Hematopoietic multipotent progenitor cell treated with erythropoietin and hydrocortisone succinate and interleukin-3 and kit ligand, for 6 days (in vitro differentiated cells): Measurements from ENCODE around the gene NCOR1.
"Not testable (repeated sequence)": the region's sequence is repeated elsewhere in the genome, so short reads cannot be mapped to it uniquely, and the experiment has no call there.

Source experiments
- DNase-seq: peaks from one replicate; pipeline ENCODE4 v3.0.0-alpha.2; 2015

The NCOR1 gene

GRCh38 chr17:16214190-16215001 is 938 bp downstream of the NCOR1 start:
- DNase-seq = no peak

GRCh38 chr17:16212793-16213192 is 2.5 kb downstream of the NCOR1 start:
- DNase-seq = no peak

GRCh38 chr17:16211590-16211989 is 3.7 kb downstream of the NCOR1 start:
- DNase-seq = no peak

DNA sequence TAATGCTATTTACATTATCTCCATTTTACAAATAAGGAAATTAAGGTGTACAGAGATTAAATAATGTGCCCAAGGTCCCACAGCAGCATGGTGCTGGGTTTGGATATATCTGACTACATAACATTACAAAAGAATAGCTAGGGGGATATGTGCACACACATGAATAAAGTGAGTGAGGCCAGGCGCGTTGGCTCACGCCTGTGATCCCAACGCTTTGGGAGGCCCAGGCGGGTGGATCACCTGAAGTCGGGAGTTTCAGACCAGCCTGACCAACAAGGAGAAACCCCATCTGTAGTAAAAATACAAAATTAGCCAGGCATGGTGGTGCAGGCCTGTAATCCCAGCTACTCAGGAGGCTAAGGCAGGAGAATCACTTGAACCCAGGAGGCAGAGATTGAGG is 10.6 kb downstream of the NCOR1 start:
- DNase-seq = not testable (repeated sequence)

- DNase-seq = peak; percentile 16
These were observed 12.5 kb downstream of the NCOR1 start for GRCh38 chr17:16202554-16203500.

- DNase-seq = not testable (repeated sequence)
These were observed 13.6 kb downstream of the NCOR1 start for GRCh38 chr17:16201693-16202131.

- DNase-seq = peak; percentile 60
These were observed 16.2 kb downstream of the NCOR1 start for GRCh38 chr17:16199093-16199492.

- DNase-seq = no peak
These were observed 18.1 kb downstream of the NCOR1 start for GRCh38 chr17:16197276-16197675.

GRCh38 chr17:16194307-16194835 is 21.0 kb downstream of the NCOR1 start:
- DNase-seq = peak; percentile 62

DNA sequence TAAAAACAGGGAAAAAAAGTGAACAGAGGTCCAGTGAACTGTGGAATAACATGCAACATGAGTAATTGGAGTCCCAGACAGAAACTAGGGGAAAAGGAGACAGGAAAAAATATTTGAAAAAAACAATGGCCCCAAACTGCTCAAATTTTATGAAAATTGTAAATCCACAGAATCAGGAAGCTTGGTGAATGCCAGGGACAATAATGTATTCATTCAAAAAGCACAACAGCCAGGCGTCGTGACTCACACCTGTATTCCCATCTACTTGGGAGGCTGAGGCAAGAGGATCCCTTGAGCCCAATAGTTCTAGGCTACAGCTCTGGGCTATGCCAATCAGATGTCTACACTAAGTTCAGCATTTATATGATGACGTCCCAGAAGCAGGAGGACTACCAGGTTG is 23.7 kb downstream of the NCOR1 start:
- no peak for DNase-seq

DNA sequence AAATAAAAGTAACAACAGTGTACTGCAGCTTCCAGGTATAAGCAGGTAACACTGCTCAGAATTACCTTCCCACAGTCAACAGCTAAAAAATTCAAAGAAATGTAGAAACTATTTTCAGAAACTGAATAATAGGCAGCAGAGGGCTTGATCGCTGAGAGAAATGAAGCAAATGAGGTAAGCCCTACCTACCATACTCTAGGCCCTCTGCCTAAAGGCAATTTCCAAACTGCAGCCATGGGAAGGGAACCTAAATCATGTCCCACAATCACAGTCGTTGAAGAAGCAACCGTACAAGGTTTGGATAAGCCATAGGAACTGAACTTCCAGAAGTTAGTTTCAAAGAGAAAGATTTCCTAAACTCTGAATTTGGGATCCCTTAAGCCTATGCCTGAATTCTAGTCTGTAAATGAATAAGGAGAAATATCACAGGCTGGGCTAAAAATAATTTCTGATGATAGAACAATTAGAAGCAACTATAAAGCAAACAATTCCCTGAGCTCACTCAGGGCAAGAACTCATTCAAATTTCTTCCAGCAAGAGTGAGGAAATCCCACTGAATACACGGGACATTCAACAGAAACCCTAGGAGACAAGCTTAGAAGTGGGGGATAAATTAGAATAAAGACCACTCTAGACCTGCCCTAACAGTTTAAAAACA is 24.5 kb downstream of the NCOR1 start:
- DNase-seq = no peak

DNA sequence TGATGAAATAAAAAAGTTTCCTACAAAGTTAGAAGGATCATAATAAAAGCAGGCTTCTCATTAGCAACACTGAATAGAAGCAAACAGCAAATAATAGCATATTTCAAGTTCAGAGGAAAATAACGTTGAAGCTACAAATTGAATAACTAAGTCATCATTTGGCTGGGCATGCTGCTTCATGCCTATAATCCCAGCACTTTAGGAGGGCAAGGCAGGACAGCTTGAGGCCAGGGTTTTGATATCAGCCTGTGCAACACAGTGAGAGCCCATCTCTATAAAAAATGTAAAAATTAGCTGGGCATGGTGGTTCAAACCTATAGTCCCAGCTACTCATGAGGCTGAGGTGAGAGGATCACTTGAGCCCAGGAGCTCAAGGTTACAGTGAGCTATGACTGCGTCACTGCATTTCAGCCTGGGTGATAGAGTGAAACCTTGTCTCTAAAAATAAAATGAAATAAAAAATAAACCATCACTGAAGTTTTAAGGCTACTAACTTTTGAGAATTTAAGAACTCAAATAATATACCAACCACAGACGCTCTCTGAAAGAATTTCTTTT is 25.5 kb downstream of the NCOR1 start:
- DNase-seq = no peak

DNA sequence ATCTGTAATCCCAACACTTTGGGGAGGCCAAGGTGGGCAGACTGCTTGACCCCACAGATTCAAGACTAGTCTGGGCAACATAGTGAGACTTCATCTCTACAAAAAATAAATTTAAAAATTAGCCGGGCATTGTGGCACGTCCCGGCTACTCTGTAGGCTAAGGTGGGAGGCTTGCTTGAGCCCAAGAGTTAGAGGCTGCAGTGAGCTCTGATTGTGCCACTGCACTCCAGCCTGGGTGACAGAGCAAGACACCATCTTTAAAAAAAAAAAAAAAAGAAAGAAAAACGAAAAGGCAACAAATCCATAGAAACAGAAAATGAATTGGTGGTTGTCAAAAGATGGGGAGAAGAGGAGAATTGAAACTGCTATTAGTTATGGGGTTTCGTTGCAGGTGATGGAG is 27.7 kb downstream of the NCOR1 start:
- DNase-seq = no peak

- DNase-seq = no peak
These were observed 33.8 kb downstream of the NCOR1 start for GRCh38 chr17:16181581-16181980.

GRCh38 chr17:16178836-16179235 is 36.5 kb downstream of the NCOR1 start:
- DNase-seq = no peak

DNA sequence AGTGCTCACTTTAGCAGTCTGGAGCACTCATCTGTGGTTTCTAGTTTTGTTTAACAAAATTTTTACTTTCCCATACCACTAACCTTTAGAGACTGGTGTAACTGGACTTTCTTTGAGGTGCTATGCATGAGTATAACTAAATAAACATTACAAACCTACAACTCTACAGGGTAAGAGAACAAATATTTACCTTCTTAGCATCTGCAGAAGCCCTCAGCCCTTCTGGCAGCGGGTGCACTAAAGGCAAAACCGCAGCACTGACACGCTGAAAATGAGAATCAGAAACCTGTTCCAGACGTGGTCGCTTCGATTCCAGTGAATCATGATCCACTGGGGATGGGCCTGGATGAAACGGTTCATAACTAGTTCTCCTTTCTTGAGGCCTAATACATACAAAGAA is 43.7 kb downstream of the NCOR1 start:
- DNase-seq = no peak

DNA sequence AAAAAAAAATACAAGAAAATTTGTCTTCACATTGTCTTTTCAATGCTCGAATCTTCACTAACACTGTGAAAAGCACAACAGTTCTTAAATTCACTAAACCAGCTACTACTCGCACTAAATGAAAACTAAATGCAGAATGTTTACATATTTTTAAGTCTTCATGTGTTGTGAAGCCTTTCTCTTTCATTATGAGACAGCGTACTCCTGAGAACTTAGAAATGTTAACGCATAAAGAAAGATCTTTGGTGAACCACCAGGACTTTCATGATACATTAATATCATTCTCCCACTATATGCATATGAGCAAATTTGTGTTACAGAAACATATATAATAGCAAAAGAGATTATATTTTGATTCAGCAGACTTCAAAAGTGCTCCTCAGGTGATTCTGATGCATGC is 48.6 kb downstream of the NCOR1 start:
- DNase-seq = not testable (repeated sequence)

GRCh38 chr17:16158714-16159113 is 56.6 kb downstream of the NCOR1 start:
- peak; percentile 78 for DNase-seq

- peak; percentile 92 for DNase-seq
These were observed 59.8 kb downstream of the NCOR1 start for GRCh38 chr17:16155536-16155935.

GRCh38 chr17:16152326-16152725 is 63.0 kb downstream of the NCOR1 start:
- DNase-seq = not testable (repeated sequence)

GRCh38 chr17:16150251-16150856 is 65.0 kb downstream of the NCOR1 start:
- DNase-seq = no peak

DNA sequence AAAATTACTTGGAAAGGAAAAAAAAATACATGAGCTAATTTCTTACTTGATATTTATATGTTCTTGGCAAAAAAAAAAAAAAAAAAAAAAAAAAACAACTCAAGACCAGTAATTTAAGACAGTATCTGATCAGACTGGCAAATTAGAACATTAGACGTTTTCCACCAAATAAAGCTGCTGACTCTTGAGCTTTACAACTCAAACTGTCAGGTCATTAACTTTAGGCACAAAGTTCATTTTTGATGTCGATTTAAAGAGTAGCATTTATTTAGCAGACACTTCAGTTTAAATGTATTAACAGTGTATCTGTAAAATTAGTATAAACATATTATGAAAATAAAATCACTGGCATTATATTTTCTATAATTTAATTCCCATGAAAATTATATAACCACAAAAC is 66.7 kb downstream of the NCOR1 start:
- DNase-seq = no peak
